HepG2 (cell line): Measurements from ENCODE around the gene NFIC. TPM values are rescaled to one million over a fixed set of nuclear protein-coding genes. Genes with fewer than 3 reads are reported as not detected.
A peak's percentile ranks its signal among the peaks of the same experiment; 100 is the strongest.

Experiments used
- ARID5B ChIP-seq: IDR thresholded peaks from 2 replicates; pipeline ENCODE4 v1.4.0; 2020; ENCODE audit warnings: mild to moderate bottlenecking, missing genetic modification reagents
- BCL6 ChIP-seq: IDR thresholded peaks from 2 replicates; pipeline ENCODE4 v1.6.1; 2016; ENCODE audit warnings: missing genetic modification reagents, missing compliant biosample characterization
- KDM1A ChIP-seq: IDR thresholded peaks from 2 replicates; pipeline ENCODE4 v1.6.1; 2016; ENCODE audit warnings: missing compliant biosample characterization
- MAZ ChIP-seq, 2 experiments: sonication (generic) in 1 of 2; formaldehyde crosslinking in 1 of 2; IDR thresholded peaks; 2 replicates each; pipeline versions ENCODE4 v1.5.0 to v1.6.1; 2012 to 2020; ENCODE audit warnings: low read depth in 2 of 2, mild to moderate bottlenecking in 2 of 2, borderline replicate concordance in 1 of 2, improper control_type of control experiment in 1 of 2, low read length in 1 of 2, missing genetic modification reagents in 1 of 2, moderate library complexity in 1 of 2
- MED13 ChIP-seq: sonication (generic); formaldehyde crosslinking; IDR thresholded peaks from 2 replicates; pipeline ENCODE4 v1.5.0; 2020; ENCODE audit warnings: missing genetic modification reagents
- MLLT10 ChIP-seq: sonication (generic); formaldehyde crosslinking; IDR thresholded peaks from 2 replicates; pipeline ENCODE4 v1.4.0; 2020; ENCODE audit warnings: missing genetic modification reagents
- POLR2AphosphoS2 ChIP-seq: IDR thresholded peaks from 2 replicates; pipeline ENCODE4 v1.6.1; 2011; ENCODE audit warnings: low read depth, low read length, improper control_type of control experiment
- ZNF30 ChIP-seq: sonication (generic); formaldehyde crosslinking; IDR thresholded peaks from 2 replicates; pipeline ENCODE4 v1.5.0; 2020; ENCODE audit warnings: mild to moderate bottlenecking, missing genetic modification reagents
- ZNF44 ChIP-seq: sonication (generic); formaldehyde crosslinking; IDR thresholded peaks from 2 replicates; pipeline ENCODE4 v1.5.1; 2020; ENCODE audit warnings: mild to moderate bottlenecking, missing genetic modification reagents
- ZNF569 ChIP-seq: sonication (generic); formaldehyde crosslinking; IDR thresholded peaks from 2 replicates; pipeline ENCODE4 v1.5.0; 2020; ENCODE audit warnings: mild to moderate bottlenecking, missing genetic modification reagents, moderate library complexity, borderline replicate concordance
- ZNF589 ChIP-seq: sonication (generic); formaldehyde crosslinking; conservative IDR thresholded peaks from 2 replicates; pipeline ENCODE4 v1.8.0; 2022; ENCODE audit warnings: mild to moderate bottlenecking, moderate library complexity, missing genetic modification reagents
- ZNF687 ChIP-seq: sonication (generic); formaldehyde crosslinking; IDR thresholded peaks from 2 replicates; pipeline ENCODE4 v1.5.1; 2020; ENCODE audit warnings: mild to moderate bottlenecking, missing genetic modification reagents, moderate library complexity
- ZNF75D ChIP-seq: sonication (generic); formaldehyde crosslinking; IDR thresholded peaks from 2 replicates; pipeline ENCODE4 v1.8.1; 2023; ENCODE audit warnings: missing genetic modification reagents, mild to moderate bottlenecking, borderline replicate concordance
- ZNF883 ChIP-seq: sonication (generic); formaldehyde crosslinking; IDR thresholded peaks from 2 replicates; pipeline ENCODE4 v1.5.1; 2020; ENCODE audit warnings: mild to moderate bottlenecking, missing genetic modification reagents; ENCODE audit errors: not compliant biosample characterization
- ZNF891 ChIP-seq: sonication (generic); formaldehyde crosslinking; IDR thresholded peaks from 2 replicates; pipeline ENCODE4 v1.5.0; 2020; ENCODE audit warnings: mild to moderate bottlenecking, missing genetic modification reagents
- polyA plus RNA-seq, 8 experiments: library from polyadenylated mRNA; depleted of rRNA in 3 of 8; stranded (reverse) in 7 of 8; unstranded in 1 of 8; fragments of >200 nt; fragmentation: Illumina TruSeq in 4 of 8; extraction: Trizol in 4 of 8; gene quantifications; 2 replicates each; pipeline versions ENCODE4 v1.2.1 to v1.2.3, GENCODE V29; 2011 to 2016; ENCODE audit warnings: low read depth in 4 of 8, missing spikeins in 1 of 8, mixed read lengths in 1 of 8; ENCODE audit not compliant: insufficient read depth in 1 of 8
- total RNA-seq, 5 experiments: library from RNA; depleted of rRNA; stranded (reverse); fragments of >200 nt; fragmentation: Illumina TruSeq; extraction: Trizol; gene quantifications; 2 replicates each; pipeline ENCODE4 v1.2.3, GENCODE V29; 2016; ENCODE audit warnings: low read depth in 1 of 5
- TF ChIP-seq, protein P1 (sequence below): sonication (generic); formaldehyde crosslinking; IDR thresholded peaks from 2 replicates; pipeline ENCODE4 v1.5.0; 2020; ENCODE audit warnings: missing genetic modification reagents

Gene NFIC
- total and polyA plus RNA-seq, 2 of the 13 experiments (the other 11 are each of a cell fraction or from before 2014, with no cell fraction given), result 1.3 to 2.5 TPM

DNA sequence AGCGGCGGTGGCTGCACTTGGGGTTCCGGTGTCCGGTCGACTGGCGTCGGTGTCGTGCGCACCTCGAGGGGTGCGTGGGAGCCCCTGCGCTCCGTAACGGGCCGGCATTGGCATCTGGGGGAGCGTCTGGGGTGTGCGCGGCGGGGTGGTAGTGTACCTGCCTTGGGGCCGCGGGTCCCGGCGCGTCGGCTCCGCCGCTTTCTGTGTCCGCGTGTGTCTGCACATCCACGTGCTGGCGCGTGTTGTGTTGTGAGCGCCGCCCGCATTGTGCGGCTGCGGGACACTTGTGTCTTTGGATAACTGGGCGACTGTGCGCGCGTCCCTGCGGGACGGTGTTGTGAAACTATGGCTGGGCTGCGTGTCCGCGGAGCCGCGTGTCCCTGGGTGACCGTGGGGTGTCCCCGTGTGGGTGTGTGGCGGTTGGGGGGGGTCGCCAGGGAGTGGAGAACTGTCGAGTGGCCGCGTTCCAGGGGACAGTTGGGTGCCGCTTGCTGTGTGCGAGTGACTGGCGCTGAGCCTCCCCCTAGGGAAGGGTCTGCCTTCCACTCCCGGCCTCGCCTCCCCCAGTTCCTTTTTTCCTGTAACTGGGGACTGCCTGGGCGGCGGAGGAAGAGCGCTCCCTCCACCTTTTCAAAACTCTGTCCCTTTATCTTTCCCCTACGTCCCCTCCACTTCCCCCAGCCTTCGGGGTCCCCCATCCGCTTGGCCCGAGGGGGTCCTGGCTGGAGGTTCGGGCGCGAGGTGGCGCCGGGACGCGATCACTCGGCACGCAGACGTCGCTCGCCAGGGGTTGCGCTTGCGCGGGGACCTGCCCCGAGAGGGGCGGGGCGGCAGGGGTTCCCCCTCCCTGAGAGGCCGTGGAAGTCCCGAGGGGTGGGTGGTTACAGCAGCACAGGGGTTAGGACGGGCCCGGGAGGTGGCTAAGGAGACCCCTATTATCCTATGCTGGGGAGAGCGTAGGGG is 5.7 kb upstream of the NFIC start (continued):
- TF ChIP-seq MAZ (IDR thresholded peaks at IDR 0.05; ENCODE audit: borderline replicate concordance, low read depth, low read length), result no peak
- peak; percentile 70; the same call in 1 of the 2 replicates for TF ChIP-seq MAZ (CRISPR knock-in tag; IDR thresholded peaks at IDR 0.05; ENCODE audit: low read depth)
- TF ChIP-seq ZNF687 (CRISPR knock-in tag), result peak; percentile 89
- TF ChIP-seq MED13 (CRISPR knock-in tag), result no peak
- TF ChIP-seq, protein P1, sequence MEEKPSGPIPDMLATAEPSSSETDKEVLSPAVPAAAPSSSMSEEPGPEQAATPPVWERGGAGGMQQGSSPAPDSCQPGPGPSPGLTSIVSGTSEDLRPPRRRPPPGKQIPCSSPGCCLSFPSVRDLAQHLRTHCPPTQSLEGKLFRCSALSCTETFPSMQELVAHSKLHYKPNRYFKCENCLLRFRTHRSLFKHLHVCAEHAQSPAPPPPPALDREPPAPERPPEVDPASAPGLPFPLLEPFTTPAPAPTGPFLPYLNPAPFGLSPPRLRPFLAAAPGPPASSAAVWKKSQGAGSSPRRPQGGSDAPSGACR, result no peak
- TF ChIP-seq ZNF30 (CRISPR knock-in tag), result no peak
- TF ChIP-seq ZNF883, result no peak
- TF ChIP-seq ARID5B (CRISPR knock-in tag), result no peak; the same call in 1 of the 2 replicates
- no peak for TF ChIP-seq ZNF589
- TF ChIP-seq BCL6, result peak; percentile 23; the same call in 1 of the 2 replicates
- no peak for TF ChIP-seq POLR2AphosphoS2
- TF ChIP-seq ZNF75D (CRISPR knock-in tag), result no peak
- no peak for TF ChIP-seq ZNF569 (CRISPR knock-in tag)
- TF ChIP-seq KDM1A (CRISPR knock-in tag), result no peak
- no peak for TF ChIP-seq ZNF44 (CRISPR knock-in tag)
- peak; percentile 35; the same call in 1 of the 2 replicates for TF ChIP-seq ZNF891 (CRISPR knock-in tag)
- no peak for TF ChIP-seq MLLT10 (CRISPR knock-in tag)
